ENCODE data around the gene SLC24A3.

Gene SLC24A3

GRCh38 chr20:19619904-19620430 lies 407.5 kb downstream of the SLC24A3 start:
- ATAC-seq, result no peak
- TF ChIP-seq TCF4 (CRISPR knock-in tag; IDR thresholded peaks at IDR 0.05; ENCODE audit: borderline replicate concordance), result no peak
- TF ChIP-seq CSDC2 (CRISPR knock-in tag; IDR thresholded peaks at IDR 0.05), result no peak
- no peak for TF ChIP-seq ZNF70 (CRISPR knock-in tag; IDR thresholded peaks at IDR 0.05)
- no peak for TF ChIP-seq SNAI2 (CRISPR knock-in tag; IDR thresholded peaks at IDR 0.05)
- no peak for TF ChIP-seq ZNF565 (CRISPR knock-in tag; conservative IDR thresholded peaks at IDR 0.05; ENCODE audit: low read depth)
- TF ChIP-seq POU6F1 (CRISPR knock-in tag; IDR thresholded peaks at IDR 0.05; ENCODE audit: borderline replicate concordance, low read depth), result no peak
- no peak for TF ChIP-seq ISL1 (CRISPR knock-in tag; IDR thresholded peaks at IDR 0.05)
- no peak for TF ChIP-seq CREB5 (CRISPR knock-in tag; IDR thresholded peaks at IDR 0.05; ENCODE audit: low read depth)
- TF ChIP-seq ARNTL (CRISPR knock-in tag; IDR thresholded peaks at IDR 0.05; ENCODE audit: borderline replicate concordance, low read depth), result no peak
- no peak for TF ChIP-seq TOX (CRISPR knock-in tag; IDR thresholded peaks at IDR 0.05; ENCODE audit: borderline replicate concordance)

GRCh38 chr20:19620446-19620845 lies 408.0 kb downstream of the SLC24A3 start:
- no peak for TF ChIP-seq ZNF8 (CRISPR knock-in tag; IDR thresholded peaks at IDR 0.05)
- TF ChIP-seq GLIS3 (CRISPR knock-in tag; IDR thresholded peaks at IDR 0.05), result no peak
- TF ChIP-seq, protein P1, sequence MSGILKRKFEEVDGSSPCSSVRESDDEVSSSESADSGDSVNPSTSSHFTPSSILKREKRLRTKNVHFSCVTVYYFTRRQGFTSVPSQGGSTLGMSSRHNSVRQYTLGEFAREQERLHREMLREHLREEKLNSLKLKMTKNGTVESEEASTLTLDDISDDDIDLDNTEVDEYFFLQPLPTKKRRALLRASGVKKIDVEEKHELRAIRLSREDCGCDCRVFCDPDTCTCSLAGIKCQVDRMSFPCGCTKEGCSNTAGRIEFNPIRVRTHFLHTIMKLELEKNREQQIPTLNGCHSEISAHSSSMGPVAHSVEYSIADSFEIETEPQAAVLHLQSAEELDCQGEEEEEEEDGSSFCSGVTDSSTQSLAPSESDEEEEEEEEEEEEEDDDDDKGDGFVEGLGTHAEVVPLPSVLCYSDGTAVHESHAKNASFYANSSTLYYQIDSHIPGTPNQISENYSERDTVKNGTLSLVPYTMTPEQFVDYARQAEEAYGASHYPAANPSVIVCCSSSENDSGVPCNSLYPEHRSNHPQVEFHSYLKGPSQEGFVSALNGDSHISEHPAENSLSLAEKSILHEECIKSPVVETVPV (CRISPR knock-in tag; IDR thresholded peaks at IDR 0.05), result no peak
- no peak for TF ChIP-seq ZNF70 (CRISPR knock-in tag; IDR thresholded peaks at IDR 0.05)
- TF ChIP-seq ZNF565 (CRISPR knock-in tag; conservative IDR thresholded peaks at IDR 0.05; ENCODE audit: low read depth), result no peak
- TF ChIP-seq, protein P2, sequence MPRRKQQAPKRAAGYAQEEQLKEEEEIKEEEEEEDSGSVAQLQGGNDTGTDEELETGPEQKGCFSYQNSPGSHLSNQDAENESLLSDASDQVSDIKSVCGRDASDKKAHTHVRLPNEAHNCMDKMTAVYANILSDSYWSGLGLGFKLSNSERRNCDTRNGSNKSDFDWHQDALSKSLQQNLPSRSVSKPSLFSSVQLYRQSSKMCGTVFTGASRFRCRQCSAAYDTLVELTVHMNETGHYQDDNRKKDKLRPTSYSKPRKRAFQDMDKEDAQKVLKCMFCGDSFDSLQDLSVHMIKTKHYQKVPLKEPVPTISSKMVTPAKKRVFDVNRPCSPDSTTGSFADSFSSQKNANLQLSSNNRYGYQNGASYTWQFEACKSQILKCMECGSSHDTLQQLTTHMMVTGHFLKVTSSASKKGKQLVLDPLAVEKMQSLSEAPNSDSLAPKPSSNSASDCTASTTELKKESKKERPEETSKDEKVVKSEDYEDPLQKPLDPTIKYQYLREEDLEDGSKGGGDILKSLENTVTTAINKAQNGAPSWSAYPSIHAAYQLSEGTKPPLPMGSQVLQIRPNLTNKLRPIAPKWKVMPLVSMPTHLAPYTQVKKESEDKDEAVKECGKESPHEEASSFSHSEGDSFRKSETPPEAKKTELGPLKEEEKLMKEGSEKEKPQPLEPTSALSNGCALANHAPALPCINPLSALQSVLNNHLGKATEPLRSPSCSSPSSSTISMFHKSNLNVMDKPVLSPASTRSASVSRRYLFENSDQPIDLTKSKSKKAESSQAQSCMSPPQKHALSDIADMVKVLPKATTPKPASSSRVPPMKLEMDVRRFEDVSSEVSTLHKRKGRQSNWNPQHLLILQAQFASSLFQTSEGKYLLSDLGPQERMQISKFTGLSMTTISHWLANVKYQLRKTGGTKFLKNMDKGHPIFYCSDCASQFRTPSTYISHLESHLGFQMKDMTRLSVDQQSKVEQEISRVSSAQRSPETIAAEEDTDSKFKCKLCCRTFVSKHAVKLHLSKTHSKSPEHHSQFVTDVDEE (CRISPR knock-in tag; IDR thresholded peaks at IDR 0.05), result no peak
- TF ChIP-seq ISL1 (CRISPR knock-in tag; IDR thresholded peaks at IDR 0.05), result no peak
- no peak for TF ChIP-seq CREB5 (CRISPR knock-in tag; IDR thresholded peaks at IDR 0.05; ENCODE audit: low read depth)
- no peak for TF ChIP-seq RARB (CRISPR knock-in tag; IDR thresholded peaks at IDR 0.05)
- TF ChIP-seq ESRRG (CRISPR knock-in tag; IDR thresholded peaks at IDR 0.05), result no peak
- no peak for TF ChIP-seq BACH2 (CRISPR knock-in tag; IDR thresholded peaks at IDR 0.05; ENCODE audit: borderline replicate concordance)
- no peak for TF ChIP-seq ARNTL (CRISPR knock-in tag; IDR thresholded peaks at IDR 0.05; ENCODE audit: borderline replicate concordance, low read depth)
- TF ChIP-seq ZC3H10 (CRISPR knock-in tag; IDR thresholded peaks at IDR 0.05), result no peak

GRCh38 chr20:19621072-19621471 lies 408.6 kb downstream of the SLC24A3 start:
- ATAC-seq, result no peak
- TF ChIP-seq TCF4 (CRISPR knock-in tag; IDR thresholded peaks at IDR 0.05; ENCODE audit: borderline replicate concordance) (no peak), CSDC2 (CRISPR knock-in tag; IDR thresholded peaks at IDR 0.05) (no peak), ZNF565 (CRISPR knock-in tag; conservative IDR thresholded peaks at IDR 0.05; ENCODE audit: low read depth) (no peak), OSR1 (CRISPR knock-in tag; IDR thresholded peaks at IDR 0.05) (no peak), ZNF8 (CRISPR knock-in tag; IDR thresholded peaks at IDR 0.05) (no peak), TOX (CRISPR knock-in tag; IDR thresholded peaks at IDR 0.05; ENCODE audit: borderline replicate concordance) (no peak), ZFP30 (CRISPR knock-in tag; IDR thresholded peaks at IDR 0.05) (no peak), POU6F1 (CRISPR knock-in tag; IDR thresholded peaks at IDR 0.05; ENCODE audit: borderline replicate concordance, low read depth) (no peak), ARNTL (CRISPR knock-in tag; IDR thresholded peaks at IDR 0.05; ENCODE audit: borderline replicate concordance, low read depth) (no peak), SNAI2 (CRISPR knock-in tag; IDR thresholded peaks at IDR 0.05) (no peak), ZC3H10 (CRISPR knock-in tag; IDR thresholded peaks at IDR 0.05) (no peak), CREB5 (CRISPR knock-in tag; IDR thresholded peaks at IDR 0.05; ENCODE audit: low read depth) (no peak), ZFP3 (CRISPR knock-in tag; IDR thresholded peaks at IDR 0.05) (no peak), BACH2 (CRISPR knock-in tag; IDR thresholded peaks at IDR 0.05; ENCODE audit: borderline replicate concordance) (no peak), ISL1 (CRISPR knock-in tag; IDR thresholded peaks at IDR 0.05) (no peak)
- TF ChIP-seq, protein P1 (CRISPR knock-in tag; IDR thresholded peaks at IDR 0.05), result no peak

More at GRCh38 chr20:19620446-19620845, 408.0 kb downstream of the SLC24A3 start:
- ATAC-seq, result no peak
